ENCODE measurements around the gene PTK6. TPM values are rescaled to one million over a fixed set of nuclear protein-coding genes. Genes with fewer than 3 reads are reported as not detected.

Gene PTK6
- total and polyA plus RNA-seq, 2 of the 13 experiments (the other 11 are each of a cell fraction or from before 2014, with no cell fraction given): 0.08 TPM; not detected in 1

DNA sequence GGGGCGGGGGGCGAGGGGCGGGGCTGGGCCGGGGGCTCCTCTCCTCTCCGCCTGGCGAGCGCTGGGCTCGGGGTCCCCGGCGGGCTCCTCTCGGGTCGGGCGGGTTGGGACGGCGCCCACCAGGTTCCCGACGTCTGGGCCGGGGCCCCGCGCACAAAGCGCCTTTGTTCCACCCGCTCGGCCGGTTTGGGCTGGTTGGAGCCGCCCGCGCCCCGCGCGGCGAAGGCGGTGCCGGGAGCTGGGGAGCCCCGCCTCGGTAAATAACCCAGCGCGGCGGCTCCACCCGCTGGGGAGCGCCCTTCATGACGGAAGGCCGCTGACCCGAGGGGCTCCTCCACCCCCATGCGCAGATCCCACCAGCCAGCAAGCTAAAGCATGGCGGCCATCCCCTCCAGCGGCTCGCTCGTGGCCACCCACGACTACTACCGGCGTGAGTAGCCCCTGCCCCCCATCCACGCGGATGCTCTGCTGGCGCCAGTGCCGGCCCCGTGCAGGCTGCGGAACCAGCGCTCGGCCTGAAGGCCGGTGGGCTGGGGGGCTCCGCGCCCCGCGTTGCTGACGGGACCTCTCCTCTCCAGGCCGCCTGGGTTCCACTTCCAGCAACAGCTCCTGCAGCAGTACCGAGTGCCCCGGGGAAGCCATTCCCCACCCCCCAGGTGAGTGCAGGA is 16.1 kb downstream of the PTK6 start (continued):
- TF ChIP-seq ZNF264 (CRISPR knock-in tag; IDR thresholded peaks at IDR 0.05) (no peak), ZNF501 (CRISPR knock-in tag; IDR thresholded peaks at IDR 0.05) (no peak), AGO1 (IDR thresholded peaks at IDR 0.05; ENCODE audit: low read depth, low read length, poor library complexity, severe bottlenecking) (no peak), ZNF12 (CRISPR knock-in tag; IDR thresholded peaks at IDR 0.05) (no peak), KDM5B (CRISPR knock-in tag; IDR thresholded peaks at IDR 0.05; ENCODE audit: borderline replicate concordance) (0 out of 2 replicates have a peak, but pooled peaks have one; percentile 45), ZFY (CRISPR knock-in tag; IDR thresholded peaks at IDR 0.05) (peak; percentile 41; the same call in 1 of the 2 replicates)
- TF ChIP-seq, protein P1, sequence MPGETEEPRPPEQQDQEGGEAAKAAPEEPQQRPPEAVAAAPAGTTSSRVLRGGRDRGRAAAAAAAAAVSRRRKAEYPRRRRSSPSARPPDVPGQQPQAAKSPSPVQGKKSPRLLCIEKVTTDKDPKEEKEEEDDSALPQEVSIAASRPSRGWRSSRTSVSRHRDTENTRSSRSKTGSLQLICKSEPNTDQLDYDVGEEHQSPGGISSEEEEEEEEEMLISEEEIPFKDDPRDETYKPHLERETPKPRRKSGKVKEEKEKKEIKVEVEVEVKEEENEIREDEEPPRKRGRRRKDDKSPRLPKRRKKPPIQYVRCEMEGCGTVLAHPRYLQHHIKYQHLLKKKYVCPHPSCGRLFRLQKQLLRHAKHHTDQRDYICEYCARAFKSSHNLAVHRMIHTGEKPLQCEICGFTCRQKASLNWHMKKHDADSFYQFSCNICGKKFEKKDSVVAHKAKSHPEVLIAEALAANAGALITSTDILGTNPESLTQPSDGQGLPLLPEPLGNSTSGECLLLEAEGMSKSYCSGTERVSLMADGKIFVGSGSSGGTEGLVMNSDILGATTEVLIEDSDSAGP (CRISPR knock-in tag; IDR thresholded peaks at IDR 0.05; ENCODE audit: borderline replicate concordance): 0 out of 2 replicates have a peak, but pooled peaks have one; percentile 31
- TF ChIP-seq, protein P2, sequence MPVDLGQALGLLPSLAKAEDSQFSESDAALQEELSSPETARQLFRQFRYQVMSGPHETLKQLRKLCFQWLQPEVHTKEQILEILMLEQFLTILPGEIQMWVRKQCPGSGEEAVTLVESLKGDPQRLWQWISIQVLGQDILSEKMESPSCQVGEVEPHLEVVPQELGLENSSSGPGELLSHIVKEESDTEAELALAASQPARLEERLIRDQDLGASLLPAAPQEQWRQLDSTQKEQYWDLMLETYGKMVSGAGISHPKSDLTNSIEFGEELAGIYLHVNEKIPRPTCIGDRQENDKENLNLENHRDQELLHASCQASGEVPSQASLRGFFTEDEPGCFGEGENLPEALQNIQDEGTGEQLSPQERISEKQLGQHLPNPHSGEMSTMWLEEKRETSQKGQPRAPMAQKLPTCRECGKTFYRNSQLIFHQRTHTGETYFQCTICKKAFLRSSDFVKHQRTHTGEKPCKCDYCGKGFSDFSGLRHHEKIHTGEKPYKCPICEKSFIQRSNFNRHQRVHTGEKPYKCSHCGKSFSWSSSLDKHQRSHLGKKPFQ (CRISPR knock-in tag; IDR thresholded peaks at IDR 0.05; ENCODE audit: insufficient replicate concordance): no peak
- TF ChIP-seq, protein P3, sequence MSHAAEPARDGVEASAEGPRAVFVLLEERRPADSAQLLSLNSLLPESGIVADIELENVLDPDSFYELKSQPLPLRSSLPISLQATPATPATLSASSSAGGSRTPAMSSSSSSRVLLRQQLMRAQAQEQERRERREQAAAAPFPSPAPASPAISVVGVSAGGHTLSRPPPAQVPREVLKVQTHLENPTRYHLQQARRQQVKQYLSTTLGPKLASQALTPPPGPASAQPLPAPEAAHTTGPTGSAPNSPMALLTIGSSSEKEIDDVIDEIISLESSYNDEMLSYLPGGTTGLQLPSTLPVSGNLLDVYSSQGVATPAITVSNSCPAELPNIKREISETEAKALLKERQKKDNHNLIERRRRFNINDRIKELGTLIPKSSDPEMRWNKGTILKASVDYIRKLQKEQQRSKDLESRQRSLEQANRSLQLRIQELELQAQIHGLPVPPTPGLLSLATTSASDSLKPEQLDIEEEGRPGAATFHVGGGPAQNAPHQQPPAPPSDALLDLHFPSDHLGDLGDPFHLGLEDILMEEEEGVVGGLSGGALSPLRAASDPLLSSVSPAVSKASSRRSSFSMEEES (CRISPR knock-in tag; IDR thresholded peaks at IDR 0.05): no peak

All from HepG2 (cell line).